ENCODE results near the gene IFNA16.
A peak's percentile ranks its signal among the peaks of the same experiment; 100 is the strongest.
"Not testable (repeated sequence)": the region's sequence is repeated elsewhere in the genome, so short reads cannot be mapped to it uniquely, and the experiment has no call there.

Gene IFNA16

DNA sequence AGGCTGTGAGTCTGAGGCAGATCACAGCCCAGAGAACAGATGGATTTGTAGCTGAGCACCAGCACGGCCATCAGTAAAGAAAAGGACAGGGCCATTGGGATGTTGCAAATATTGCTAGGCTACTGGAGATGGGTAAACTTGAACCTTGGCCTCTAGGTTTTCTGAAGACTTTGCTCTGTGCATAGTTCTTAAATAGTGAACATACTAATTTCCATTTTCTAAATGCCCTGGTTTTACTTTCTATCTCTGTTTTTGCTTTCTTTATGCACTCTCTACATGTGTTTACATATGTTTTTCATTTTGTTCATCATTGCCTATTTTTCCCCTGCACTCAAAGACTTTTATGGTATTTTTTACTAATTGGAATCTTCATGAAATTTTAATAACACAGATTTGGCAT is at the start of gene IFNA16:
Gene IFNA16 (minus strand): TSS at position 101 of the 400 bp plus-strand sequence. CDS start 6 bp downstream, at position 95.
- DNase-seq; intact Hi-C loops (cut with DNase I): not testable (repeated sequence)

DNA sequence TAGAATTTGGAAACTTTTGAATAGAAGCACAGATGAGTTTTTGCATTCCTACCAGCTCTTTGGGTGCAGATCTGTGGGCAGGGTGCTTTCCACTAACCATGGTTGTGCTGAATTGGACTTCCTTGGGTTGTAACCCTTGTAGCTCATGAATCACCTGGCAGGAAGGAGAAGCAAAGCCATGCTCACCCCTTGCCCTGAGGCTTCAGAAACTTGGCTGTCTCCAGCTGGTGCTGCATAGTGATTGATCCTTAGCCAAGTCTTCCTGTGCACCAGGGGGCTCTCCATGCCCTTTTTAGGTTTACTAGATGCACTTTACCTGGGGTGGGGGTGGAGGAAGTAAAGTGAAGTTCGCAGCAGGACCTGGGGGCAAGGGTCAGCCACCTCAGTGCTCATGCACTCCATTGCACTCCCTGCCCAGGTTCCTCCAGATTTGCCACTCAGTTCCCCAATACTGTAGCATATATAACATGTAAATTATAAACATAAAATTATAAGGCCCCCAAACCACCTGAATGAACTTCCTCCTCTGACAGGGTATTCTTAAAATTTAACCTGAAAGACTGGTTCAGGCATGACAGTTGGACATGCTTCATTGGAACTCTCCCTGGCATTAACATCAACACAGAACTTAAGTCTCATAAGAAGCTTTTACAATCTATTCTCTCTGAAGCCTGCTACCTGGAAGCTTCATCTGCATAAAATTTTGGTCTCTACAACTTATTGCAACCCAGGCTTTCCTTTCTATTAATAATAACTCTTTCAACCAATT is 48.5 kb upstream of the IFNA16 start:
- intact Hi-C loops (cut with DNase I) = no loop called here
- DNase-seq = peak in 1 of 10 donors; percentile 46

DNA sequence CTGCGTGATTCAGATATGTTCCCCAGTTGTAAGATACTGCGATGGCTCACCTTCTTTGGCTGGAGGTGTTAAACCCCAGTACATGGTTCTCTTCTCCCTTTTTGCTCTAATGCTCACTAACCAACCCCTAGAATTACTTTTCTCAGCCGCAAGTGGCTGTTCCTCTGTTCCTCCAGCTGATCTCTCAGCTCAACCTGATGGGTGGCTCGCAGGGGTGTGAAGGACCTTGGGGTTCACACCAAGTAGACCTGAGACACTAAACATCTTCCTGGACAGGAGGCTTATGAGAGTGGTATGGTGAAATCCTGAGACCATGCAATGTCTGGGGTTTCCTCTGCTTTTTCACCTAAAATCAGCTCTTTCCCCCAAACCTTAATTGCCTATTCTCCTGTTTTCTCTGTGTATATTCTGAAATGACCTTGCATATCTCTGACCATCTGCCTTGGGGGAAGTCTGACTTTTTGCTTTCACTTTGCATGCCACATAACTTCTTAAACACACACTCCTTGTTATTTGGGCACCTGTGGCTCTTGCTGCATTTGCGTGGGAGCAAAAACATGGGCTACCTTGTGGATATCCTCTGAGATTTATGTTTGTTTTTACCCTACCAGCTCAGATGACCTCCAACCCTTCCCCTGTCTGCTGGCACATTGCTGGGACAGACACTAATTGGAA is 38.6 kb upstream of the IFNA16 start:
- no peak for DNase-seq
- intact Hi-C loops (cut with DNase I) = no loop called here

DNA sequence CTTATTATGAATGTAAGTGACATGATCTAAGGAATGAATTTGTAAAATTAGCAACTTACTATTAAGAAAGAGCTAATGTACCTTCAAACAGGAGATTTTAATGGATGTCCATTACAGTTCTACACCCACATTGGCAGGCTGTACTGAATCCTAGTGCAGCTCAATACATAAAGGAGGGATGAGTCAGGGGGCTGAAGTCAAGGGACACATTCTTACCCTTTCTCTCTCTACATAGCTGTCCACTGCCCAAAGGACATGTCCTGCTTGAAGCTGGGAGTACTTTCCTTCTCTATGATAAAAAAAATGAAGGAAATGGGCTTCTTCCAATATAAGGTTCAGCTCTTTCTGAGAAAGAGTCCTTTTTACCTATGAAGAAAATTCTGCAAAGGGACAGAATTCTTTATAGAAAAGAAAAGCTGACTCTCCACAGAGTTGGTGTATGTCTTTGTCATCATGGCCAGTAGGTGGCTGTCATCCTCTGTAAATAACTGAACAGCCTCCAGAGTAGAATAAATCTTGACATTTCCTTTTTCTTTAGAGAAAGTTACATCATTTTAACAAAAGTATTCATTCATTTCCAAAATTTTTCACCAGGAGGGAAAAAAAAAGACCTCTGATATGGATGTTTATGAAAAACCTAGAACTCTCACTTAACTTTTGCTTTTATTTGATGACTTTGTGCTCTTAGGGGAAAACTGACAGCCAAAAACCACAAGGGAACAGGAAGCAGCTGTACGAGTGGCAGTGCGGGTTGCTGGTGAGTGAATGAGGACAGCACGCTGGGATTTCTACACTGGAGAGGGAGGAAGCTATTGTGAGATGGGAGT is 35.8 kb upstream of the IFNA16 start:
- DNase-seq = peak in 7 of 10 donors; percentile 21 to 77 (median 25)
- intact Hi-C loops (cut with DNase I) = loop anchor here (5.0 kb wide), 1 partner anchor 144 kb away; no protein-coding TSS in a partner anchor

DNA sequence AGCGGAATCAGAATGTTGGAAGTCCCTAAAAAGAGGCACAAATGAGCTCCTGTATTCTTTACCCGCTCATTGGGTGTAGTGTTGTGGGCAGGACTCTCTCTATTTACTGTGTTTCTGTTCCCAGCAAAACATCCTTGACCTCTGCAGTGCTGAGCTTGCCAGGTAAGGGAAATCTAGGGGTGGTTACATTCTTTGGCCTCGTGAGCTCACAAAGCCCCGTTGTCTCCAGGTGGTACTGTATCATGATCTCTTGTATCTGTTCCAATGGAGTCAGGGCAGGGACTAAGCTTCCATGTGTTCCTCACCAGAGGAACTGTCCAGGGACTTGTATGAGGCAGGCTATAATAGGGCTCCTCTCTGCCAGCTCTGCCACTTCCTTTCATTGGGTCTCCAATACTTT is 34.5 kb upstream of the IFNA16 start:
- no peak for DNase-seq
- intact Hi-C loops (cut with DNase I) = loop anchor here (5.0 kb wide), 1 partner anchor 146 kb away; no protein-coding TSS in a partner anchor

DNA sequence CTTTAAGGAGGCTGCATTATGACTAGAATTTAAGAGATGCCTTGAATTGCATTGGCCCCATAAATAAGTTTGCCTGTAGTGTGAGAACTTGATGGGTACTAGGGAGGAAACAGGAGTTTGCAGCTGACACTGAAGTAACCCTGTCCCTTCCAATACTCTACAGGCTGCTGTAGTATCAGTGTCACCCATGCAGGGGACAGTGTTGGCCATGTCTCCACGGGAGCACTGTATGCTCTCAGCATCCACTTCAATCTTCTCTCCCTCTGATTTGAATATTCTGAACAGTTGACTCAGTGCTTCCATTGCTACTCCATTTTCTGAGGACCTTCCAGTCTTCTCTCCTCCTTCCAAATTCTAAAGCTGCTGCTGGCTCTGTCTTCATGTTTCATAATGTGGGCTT is 34.1 kb upstream of the IFNA16 start:
- intact Hi-C loops (cut with DNase I) = loop anchor here (5.0 kb wide), 1 partner anchor 146 kb away; no protein-coding TSS in a partner anchor
- DNase-seq = no peak

DNA sequence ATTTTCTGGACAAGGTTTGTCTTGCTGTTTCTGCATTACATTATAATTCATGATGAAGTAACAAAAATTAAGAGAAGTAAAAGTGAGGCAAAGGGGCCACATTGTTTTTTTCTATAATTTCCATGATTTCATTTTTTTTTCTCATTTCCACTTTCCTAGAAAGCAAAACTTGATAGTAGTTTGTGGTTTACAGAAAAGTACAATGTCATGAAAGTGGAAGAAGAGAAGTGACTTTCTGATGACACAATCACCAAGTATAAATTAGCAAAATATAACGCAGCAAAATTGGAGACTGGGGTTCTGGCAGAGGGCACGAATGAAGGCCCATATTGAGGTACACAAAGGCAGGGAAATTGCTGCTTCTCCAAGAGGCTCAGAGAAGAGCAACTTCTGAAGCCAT is 27.7 kb upstream of the IFNA16 start:
- intact Hi-C loops (cut with DNase I) = no loop called here

DNA sequence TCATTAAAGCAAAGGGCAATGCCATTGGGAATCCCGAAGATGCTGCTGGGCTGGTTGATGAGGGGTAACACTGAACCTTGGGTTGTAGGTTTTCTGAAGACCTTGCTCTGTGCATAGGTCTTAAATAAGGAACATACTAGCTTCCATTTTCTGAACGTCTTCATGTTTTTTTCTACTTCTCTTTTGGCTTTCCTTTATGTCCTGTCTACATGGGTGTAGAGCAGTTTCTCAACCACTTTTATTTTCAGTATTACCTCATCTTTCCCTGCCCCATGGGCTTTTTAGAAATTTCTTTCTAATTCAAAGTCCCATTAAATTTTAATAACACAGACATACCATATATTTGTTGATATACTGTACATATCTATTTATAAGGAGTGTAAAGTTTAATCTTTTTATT is 22.8 kb upstream of the IFNA16 start, which contains the start of gene IFNA14:
Gene IFNA14 (minus strand): TSS at position 95 of the 400 bp plus-strand sequence. CDS start 70 bp downstream, at position 25.
- DNase-seq = no peak
- intact Hi-C loops (cut with DNase I) = loop anchor here (10.0 kb wide), 1 partner anchor 555 kb away; no protein-coding TSS in a partner anchor

More for the DNA sequence above, 27.7 kb upstream of the IFNA16 start:
- DNase-seq = no peak

DNA sequence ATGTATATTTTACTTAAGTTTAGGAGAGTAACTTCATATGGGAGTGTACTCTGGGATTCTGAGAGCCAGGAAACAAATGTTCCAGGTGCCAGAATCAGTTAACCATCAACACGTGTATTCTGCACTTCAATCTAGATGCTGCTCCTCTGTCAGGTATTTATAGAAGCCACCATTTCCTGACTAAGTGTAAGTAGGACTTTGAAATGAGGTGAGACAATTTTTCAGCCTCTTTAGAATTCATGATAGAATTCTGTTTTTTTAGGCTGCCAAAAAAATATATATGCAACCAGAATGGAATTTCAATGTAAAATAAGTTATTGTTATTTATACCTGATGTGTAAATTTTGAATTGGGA is 19.2 kb upstream of the IFNA16 start:
- DNase-seq = not testable (repeated sequence)
- intact Hi-C loops (cut with DNase I) = loop anchor here (10.0 kb wide), 1 partner anchor 558 kb away; no protein-coding TSS in a partner anchor

DNA sequence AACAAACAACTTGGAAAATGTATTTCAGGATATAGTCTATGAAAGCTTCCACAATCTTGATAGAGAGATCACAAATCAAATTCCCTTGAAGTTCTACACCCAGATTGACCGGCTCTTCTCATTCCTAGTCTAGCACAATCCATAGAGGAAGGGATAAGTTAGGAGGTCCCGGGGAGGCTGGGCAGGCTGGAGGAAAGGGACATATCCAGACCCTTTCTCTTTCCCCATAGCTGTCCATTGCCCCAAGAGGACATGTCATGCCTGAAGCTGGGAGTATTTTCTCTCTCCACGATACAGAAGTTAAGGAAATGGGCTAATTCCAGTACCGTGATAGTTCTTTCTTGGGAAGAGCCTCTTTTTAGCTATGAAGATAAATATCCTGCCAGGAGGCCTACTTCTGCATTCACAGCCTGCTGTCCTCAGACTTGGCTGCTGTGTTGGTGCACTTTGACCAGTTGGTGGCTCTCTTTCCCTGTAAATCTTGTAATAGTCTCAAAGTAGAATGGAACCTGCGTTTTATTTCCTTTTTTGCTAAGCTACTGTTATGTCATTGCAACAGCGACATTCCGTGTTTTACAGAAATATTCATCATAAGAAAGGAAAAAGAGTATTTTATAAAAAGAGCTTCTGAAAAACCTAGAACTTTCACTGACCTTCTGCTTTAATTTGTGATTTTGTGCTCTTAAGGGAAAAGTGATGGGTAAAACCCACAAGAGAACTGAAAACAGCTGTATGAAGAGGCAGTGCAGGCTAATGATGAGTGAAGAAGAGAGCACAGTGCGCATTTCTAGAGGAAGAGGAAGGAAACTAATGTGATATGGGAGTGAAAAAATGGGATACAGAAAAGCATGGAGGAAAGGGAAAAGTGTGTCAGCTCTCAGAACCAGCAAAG is 18.6 kb upstream of the IFNA16 start:
- DNase-seq = peak in 5 of 10 donors; percentile 17 to 83 (median 23)
- intact Hi-C loops (cut with DNase I) = loop anchor here (10.0 kb wide), 1 partner anchor 559 kb away; no protein-coding TSS in a partner anchor

DNA sequence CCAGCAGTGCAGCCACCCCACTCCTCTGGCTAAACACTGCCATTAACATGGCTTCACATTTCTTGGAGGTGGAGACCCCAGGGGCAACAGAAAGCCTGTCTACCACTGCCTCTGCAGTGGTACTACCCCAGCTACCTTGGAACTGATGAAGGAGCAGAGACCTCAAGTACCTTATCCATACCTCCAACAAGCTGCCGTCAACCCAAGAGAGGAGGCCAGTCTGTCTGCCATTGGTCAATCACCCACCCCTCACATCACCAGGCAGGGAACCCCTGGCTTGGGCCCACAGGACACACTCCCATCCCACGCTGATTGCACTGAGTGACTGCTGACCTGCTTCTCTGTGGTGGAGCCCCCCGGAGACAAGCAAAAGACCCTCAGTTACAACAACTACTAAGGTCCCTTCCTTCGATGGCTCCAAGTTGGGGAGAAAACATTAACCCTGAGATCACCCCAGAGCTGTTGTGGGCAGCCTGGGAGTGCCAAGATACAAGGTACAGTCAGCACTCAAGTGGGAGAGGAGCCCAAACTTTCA is 17.1 kb upstream of the IFNA16 start:
- DNase-seq = no peak
- intact Hi-C loops (cut with DNase I) = loop anchor here (10.0 kb wide), 1 partner anchor 561 kb away; no protein-coding TSS in a partner anchor

DNA sequence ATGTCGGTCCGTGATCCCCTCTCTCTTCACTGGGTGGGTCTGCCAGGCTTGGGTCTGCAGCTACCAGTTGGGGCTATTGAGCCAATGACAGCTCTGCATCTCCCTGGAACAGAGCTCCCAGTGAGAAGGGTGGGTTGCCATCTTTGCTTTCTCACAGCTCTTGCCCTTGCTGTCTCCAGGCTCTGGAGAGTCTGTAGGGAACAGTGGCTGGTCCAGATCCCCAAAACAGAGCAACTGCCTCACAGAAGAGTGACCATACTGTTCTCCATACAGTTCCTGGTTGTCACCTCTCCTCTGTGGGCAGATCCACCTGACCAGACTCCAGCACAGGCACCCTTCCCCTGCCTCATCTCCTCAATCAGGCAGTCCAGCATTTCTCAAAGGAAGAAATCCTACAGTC is 16.1 kb upstream of the IFNA16 start:
- intact Hi-C loops (cut with DNase I) = loop anchor here (10.0 kb wide), 1 partner anchor 562 kb away; no protein-coding TSS in a partner anchor

DNA sequence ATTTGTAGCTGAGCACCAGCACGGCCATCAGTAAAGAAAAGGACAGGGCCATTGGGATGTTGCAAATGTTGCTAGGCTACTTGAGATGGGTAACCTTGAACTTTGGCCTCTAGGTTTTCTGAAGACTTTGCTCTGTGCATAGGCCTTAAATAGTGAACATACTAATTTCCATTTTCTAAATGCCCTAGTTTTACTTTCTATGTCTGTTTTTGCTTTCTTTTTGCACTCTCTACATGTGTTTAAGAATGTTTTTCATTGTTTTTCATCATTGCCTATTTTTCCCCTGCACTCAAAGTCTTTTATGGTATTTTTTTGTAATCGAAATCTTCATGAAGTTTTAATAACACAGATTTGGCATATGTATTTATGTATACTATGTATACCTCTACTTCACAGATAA is 11.0 kb upstream of the IFNA16 start, which contains the start of gene IFNA17:
Gene IFNA17 (minus strand): TSS at position 101 of the 400 bp plus-strand sequence. CDS start 49 bp downstream, at position 52.
- DNase-seq = no peak
- intact Hi-C loops (cut with DNase I) = no loop called here

More for the DNA sequence above, 16.1 kb upstream of the IFNA16 start:
- DNase-seq = no peak

DNA sequence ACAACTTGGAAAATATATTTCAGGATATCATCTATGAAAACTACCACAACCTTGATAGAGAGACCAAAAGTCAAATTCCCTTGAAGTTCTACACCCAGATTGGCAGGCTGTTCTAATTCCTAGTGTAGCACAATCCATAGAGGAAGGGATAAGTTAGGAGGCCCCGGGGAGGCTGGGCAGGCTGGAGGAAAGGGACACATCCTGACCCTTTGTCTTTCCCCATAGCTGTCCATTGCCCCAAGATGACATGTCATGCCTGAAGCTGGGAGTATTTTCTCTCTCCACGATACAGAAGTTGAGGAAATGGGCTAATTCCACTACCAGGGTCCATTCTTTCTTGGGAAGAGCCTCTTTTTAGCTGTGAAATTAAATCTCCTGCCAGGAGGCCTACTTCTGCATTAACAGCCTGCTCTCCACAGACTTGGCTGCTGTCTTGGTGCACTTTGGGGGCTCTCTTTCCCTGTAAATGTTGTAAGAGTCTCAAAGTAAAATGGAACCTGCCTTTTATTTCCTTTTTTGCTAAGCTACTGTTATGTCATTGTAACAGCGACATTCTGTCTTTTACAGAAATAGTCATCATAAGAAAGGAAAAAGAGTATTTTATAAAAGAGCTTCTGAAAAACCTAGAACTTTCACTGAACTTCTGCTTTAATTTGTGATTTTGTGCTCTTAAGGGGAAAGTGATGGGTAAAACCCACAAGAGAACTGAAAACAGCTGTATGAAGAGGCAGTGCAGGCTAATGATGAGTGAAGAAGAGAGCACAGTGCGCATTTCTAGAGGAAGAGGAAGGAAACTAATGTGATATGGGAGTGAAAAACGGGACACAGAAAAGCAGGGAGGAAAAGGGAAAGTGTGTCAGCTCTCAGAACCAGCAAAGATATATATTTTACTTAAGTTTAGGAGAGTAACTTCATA is 3.4 kb downstream of the IFNA16 start:
- DNase-seq; intact Hi-C loops (cut with DNase I): not testable (repeated sequence)

DNA sequence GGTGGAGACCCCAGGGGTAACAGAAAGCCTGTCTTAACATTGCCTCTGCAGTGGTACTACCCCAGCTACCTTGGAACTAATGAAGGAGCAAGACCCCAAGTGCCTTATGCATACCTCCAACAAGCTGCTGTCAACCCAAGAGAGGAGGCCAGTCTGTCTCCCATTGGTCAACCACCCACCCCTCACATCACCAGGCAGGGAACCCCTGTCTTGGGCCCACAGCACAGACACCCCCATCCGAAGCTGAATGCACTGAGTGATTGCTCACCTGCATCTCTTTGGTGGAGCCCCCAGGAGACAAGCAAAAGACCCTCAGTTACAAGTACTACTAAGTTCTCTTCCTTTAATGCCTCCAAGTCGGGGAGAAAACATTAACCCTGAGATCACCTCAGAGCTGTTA is 5.0 kb downstream of the IFNA16 start:
- intact Hi-C loops (cut with DNase I); DNase-seq: not testable (repeated sequence)

DNA sequence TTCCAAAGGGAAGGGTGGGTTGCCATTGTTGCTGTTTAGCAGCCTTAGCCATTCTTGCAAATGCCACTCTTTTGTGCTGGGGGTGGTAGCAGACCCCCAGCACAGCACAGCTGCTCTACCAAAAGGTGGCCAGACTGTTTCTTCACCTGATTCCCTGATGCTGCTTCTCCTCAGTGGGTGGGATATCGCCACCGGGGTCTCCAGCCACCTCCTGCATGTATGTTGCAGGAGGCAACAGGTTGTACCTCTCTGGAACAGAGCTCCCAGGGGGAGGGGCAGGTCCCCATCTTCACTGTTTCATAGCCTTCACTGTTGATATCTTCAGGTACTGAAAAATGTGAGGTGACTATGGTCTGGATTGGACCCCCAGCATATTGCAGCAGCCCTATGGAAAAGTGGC is 6.3 kb downstream of the IFNA16 start:
- intact Hi-C loops (cut with DNase I) = not testable (repeated sequence)

DNA sequence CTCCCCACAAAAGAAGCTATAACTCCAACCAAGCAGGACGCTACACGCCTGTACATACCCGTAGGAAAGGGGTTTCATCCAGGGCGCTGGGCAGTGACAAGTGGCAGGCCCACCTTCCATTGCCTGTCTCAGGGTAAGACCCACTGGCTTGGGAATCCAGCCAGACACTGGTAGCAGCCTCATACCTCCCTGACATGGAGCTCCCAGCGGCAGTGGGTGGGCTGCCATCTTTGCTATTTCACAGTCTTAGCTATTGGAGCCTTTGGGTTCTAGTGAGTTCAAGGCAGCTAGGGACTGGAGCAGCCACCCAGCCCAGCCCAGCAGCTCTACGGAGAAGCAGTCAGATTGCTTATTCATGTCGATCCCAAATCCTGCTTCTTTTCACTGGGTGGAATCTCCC is 6.8 kb downstream of the IFNA16 start:
- no peak for DNase-seq

More for the DNA sequence above, 6.3 kb downstream of the IFNA16 start:
- not testable (repeated sequence) for DNase-seq

DNA sequence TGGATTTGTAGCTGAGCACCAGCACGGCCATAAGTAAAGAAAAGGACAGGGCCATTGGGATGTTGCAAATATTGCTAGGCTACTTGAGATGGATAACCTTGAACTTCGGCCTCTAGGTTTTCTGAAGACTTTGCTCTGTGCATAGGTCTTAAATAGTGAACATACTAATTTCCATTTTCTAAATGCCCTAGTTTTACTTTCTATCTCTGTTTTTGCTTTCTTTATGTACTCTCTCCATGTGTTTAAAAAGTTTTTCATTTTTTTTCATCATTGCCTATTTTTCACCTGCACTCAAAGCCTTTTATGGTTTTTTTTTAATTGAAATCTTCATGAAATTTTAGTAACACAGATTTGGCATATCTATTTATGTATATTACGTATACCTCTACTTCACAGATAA is 10.1 kb downstream of the IFNA16 start, which contains the start of gene IFNA10:
Gene IFNA10 (minus strand): TSS at position 101 of the 400 bp plus-strand sequence. CDS start 46 bp downstream, at position 55.
- DNase-seq; intact Hi-C loops (cut with DNase I): not testable (repeated sequence)

More for the DNA sequence above, 6.8 kb downstream of the IFNA16 start:
- intact Hi-C loops (cut with DNase I) = no loop called here

Measured in posterior cingulate gyrus (tissue), 11 donors.